OCI-LY7 (cell line): ENCODE results near the gene GIMAP6.

ENCODE experiments used
- CTCF ChIP-seq: fragments of 200-600 bp; sonication (generic); conservative IDR thresholded peaks from 2 replicates; pipeline ENCODE4 v1.5.1; 2014; ENCODE audit warnings: mild to moderate bottlenecking, antibody characterized with exemption, low read length, moderate library complexity, mixed read lengths
- EZH2phosphoT487 ChIP-seq: fragments of 200-600 bp; sonication (generic); IDR thresholded peaks from 2 replicates; pipeline ENCODE4 v1.6.1; 2018; ENCODE audit warnings: low read depth, borderline replicate concordance, mild to moderate bottlenecking, mixed run types, antibody characterized with exemption, low read length, moderate library complexity, mixed read lengths

GRCh38 chr7:150587551-150587950 is 44.6 kb downstream of the GIMAP6 start:
- TF ChIP-seq CTCF (no peak), EZH2phosphoT487 (no peak)
